ENCODE measurements around the gene MBD1.

The MBD1 gene

DNA sequence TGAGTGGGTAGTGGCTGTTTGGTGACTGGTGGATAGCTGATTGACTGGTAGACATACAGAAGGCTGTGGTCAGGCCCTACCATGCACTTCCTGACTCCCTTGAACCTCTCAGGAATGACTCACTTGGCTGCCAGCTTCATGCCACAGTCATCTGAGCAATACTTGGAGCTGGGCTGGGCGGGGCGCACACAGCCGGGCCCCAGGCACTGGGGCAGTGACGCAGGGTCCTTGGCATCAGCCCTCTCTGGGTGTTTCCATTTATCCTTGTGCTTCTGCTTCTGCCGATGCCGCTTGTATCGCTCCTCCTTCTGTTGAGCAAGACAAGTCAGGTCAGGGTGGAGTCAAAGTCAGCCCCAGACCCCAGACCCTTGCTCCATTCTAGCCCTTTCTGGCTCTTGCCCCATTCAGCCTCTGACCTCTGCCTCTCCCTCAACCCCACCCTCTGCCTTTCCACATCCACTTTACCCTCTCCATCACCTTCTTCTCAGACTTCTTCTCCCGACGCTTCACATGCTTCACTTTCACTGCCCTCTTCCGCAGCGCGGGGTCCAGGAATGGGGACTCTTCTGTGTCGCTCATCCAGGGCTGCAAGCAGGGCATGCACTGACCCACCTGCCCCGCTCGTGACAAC, 3.0 kb upstream of the MBD1 start:
- no peaks in the 10 kb centered on the region for H3K9me3 Mint-ChIP-seq

DNA sequence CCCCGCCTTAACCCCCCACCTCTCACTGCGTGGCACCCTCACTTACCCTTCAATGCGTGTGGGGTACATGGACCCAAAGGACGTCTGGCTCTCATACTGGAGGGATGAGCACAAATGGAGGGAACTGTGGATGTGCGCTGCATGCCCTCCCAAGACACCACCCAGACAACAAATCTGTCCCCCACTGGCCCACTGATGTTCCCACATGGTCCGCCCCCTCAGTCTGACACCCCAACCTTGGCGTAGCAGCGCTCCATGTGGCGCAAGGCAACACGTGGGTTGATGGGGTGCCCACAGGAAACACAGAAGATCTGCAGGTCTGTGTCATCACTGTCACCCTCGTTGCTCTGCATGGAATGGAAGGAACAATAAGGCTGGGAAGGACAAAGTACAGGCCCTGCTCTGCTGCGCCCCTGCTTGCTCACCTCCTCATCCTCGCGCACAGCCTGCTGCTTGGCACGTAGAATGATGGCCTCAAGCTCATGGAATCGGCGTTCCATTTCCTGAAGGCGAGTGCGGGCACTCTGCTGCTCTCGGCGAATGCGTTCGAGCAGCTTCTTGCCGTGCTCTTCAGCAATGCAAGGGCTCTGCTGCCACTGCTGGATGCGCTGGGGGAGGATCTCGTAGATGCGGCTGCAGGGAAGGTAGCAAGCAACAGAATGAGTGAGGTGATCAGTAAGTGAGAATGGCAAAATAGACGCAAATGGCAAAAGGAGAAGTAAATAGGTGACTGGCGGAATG, 2.3 kb upstream of the MBD1 start:
- H3K27ac Mint-ChIP-seq, result no peak overlapping the region

More for the DNA sequence above, 3.0 kb upstream of the MBD1 start:
- no peak for ATAC-seq
- Mint-ChIP-seq H3K4me3 (no peak overlapping the region), H3K4me1 (peaks cover 85% of the 10 kb centered on the region), H3K36me3 (peaks cover 83% of the 10 kb centered on the region), H3K27ac (no peak overlapping the region)
- peak in 1 of 2 donors; percentile 50 for DNase-seq (ENCODE audit: low spot score in 2 of 2)

DNA sequence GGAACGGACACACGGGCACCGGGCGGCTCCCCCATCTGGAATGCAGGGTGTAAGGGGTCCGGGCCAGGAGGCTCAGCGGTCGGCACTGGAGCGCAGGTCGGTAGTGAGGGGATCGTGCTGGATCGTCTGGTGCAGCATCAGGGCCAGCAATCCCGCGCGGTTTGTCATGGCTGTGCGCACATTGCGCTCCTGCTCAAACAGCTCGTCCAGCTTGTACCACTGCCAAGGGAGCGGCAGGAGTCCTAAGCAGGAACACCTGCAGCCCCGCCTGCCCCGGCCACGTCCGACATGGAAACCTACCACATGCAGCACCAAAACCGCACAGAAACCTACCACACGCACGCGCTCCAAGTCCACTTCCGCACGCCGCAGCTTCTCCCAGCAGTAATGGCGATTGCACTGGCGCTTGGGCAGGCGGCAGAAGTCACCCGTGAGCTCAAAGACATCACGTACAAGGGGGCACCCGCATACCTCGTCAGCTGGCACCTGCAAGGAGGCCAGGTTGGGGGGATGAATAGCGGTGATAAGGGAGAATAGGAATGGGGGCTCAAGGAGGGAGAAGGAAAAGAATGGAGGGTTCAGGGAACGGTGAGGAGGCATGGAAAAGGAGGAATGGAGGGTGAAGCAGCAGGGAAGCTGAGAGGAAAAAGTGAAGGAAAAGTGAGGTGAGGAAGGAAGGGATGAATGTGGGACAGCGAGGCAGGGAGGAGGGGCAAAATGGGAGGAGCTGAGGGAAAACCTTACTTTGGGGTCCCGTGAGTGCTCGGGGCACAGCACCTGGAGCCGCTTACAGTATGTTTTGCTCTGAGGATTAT, 1.4 kb upstream of the MBD1 start:
- no peaks in the 10 kb centered on the region for H3K9me3 Mint-ChIP-seq
- DNase-seq (ENCODE audit: low spot score in 2 of 2) (peak in 1 of 2 donors; percentile 54), ATAC-seq (no peak)
- peak overlapping the region; percentile 97 for H3K4me3 Mint-ChIP-seq
- H3K36me3 Mint-ChIP-seq, result peaks cover 98% of the 10 kb centered on the region
- H3K27ac Mint-ChIP-seq, result peak overlapping the region; percentile 56
- peaks cover 88% of the 10 kb centered on the region for H3K4me1 Mint-ChIP-seq

More for the DNA sequence above, 2.3 kb upstream of the MBD1 start:
- DNase-seq (ENCODE audit: low spot score in 2 of 2) (peak in 1 of 2 donors; percentile 57), ATAC-seq (no peak)
- Mint-ChIP-seq H3K9me3 (no peaks in the 10 kb centered on the region), H3K4me1 (peaks cover 88% of the 10 kb centered on the region), H3K4me3 (peak overlapping the region; percentile 97), H3K36me3 (peaks cover 90% of the 10 kb centered on the region)

DNA sequence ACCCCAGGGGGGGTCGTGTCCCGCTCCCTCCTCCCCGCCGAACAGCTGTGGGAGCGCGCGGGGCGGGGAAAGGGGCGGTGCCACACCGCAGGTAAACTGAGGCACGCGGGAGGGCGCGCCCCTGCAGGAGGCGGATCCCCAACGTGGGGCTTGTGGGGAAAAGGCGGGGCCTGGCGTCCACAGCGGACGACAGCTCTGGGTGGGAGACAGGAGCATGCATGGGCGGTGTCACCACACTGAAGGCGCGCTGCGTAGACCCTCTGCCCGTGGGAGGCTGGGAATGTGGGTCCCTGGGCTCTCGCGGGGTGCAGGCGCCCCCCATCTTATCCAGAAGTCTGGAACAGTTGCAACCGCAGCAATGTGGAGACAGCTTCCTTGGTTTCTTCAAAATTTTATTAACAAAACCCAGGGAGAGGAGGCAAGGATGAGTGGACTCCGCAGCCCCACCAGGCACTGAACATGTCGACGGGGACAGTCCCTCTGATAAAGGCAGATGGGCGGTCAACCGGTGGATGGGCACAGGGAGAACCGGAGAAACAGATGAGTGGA, 723 bp upstream of the MBD1 start:
- peaks cover 98% of the 10 kb centered on the region for H3K36me3 Mint-ChIP-seq
- peak overlapping the region; percentile 97 for H3K4me3 Mint-ChIP-seq
- ATAC-seq (no peak), DNase-seq (ENCODE audit: low spot score in 2 of 2) (peak in 1 of 2 donors; percentile 52)
- H3K27ac Mint-ChIP-seq, result peak overlapping the region; percentile 99
- H3K4me1 Mint-ChIP-seq, result peaks cover 81% of the 10 kb centered on the region
- H3K9me3 Mint-ChIP-seq, result no peaks in the 10 kb centered on the region

DNA sequence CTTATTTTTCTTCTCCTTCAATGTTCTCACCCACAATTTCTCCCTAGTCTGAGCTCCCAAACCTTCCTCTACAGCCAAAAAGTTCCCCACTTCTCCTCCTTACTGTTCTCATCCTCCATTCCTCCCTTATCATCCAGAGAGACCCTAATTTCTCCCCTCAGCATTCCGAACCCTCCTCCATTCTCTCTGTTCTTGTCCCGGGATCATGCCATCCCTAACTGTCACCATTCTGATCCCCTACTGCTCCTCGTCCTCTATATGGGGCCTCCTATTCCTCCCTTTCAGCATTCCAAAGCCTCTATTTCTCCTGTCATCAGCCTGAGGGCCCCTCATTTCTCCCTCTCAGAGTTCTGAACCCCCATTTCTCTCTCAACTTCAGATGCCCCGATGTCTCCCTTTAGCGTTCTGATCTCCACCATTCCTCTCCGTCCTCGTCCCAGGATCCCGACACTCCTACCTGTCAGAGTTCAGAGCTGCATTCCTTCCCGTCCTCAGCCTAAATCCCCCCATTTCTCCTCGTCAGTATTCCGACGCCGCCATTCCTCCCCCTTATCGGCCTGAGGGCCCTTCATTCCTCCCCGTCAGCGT, 522 bp downstream of the MBD1 start:
- peak overlapping the region; percentile 97 for H3K4me3 Mint-ChIP-seq

DNA sequence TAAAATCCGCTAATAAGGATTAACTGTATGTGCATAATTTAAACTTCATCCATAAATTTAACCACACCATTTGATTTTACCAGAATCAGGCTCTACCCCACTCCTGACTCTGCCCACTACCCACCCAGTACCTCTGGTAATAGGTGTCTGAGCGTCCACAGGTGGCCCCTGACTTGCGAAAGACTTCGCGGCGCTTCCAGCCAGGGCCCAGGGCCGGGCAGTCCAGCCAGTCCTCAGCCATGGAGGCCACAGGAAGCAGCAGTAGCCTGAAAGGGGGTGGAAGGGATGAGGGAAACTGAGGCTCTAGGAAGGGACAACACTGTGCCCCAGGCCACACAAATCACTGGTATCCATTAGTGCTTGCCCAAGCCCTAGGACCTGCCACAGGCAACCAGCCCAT, 1.6 kb downstream of the MBD1 start:
- no peak for ATAC-seq

More for the DNA sequence above, 522 bp downstream of the MBD1 start:
- no peak for ATAC-seq
- Mint-ChIP-seq H3K9me3 (no peaks in the 10 kb centered on the region), H3K4me1 (peaks cover 77% of the 10 kb centered on the region), H3K36me3 (peaks cover 98% of the 10 kb centered on the region), H3K27ac (peak overlapping the region; percentile 99)
- no peak for DNase-seq (ENCODE audit: low spot score in 2 of 2)

DNA sequence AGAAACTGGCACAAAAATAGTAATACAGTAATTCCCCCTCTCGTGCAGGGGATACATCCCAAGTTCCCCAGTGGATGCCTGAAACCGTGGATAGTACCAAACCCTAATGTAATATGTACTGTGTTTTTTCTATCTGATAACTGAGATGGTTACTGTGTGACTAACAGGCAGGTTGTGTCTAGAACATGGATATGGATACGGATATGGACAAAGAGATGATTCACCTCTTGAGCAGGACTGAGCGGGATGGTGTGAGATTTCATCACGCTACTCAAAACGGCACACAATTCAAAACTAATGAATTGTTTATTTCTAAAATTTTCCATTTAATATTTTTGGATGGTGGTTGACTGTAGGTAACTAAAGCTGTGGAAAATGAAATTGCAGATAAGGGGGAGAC, 3.4 kb downstream of the MBD1 start:
- no peak for ATAC-seq
- no peak overlapping the region for H3K27ac Mint-ChIP-seq
- peaks cover 100% of the 10 kb centered on the region for H3K36me3 Mint-ChIP-seq
- H3K4me1 Mint-ChIP-seq, result peaks cover 59% of the 10 kb centered on the region
- H3K9me3 Mint-ChIP-seq, result no peaks in the 10 kb centered on the region
- DNase-seq (ENCODE audit: low spot score in 2 of 2), result no peak
- H3K4me3 Mint-ChIP-seq, result no peak overlapping the region

More for the DNA sequence above, 1.6 kb downstream of the MBD1 start:
- peak overlapping the region; percentile 97 for H3K4me3 Mint-ChIP-seq
- H3K36me3 Mint-ChIP-seq, result peaks cover 100% of the 10 kb centered on the region
- H3K4me1 Mint-ChIP-seq, result peaks cover 77% of the 10 kb centered on the region
- H3K9me3 Mint-ChIP-seq, result no peaks in the 10 kb centered on the region
- H3K27ac Mint-ChIP-seq, result peak overlapping the region; percentile 99
- DNase-seq (ENCODE audit: low spot score in 2 of 2), result no peak

DNA sequence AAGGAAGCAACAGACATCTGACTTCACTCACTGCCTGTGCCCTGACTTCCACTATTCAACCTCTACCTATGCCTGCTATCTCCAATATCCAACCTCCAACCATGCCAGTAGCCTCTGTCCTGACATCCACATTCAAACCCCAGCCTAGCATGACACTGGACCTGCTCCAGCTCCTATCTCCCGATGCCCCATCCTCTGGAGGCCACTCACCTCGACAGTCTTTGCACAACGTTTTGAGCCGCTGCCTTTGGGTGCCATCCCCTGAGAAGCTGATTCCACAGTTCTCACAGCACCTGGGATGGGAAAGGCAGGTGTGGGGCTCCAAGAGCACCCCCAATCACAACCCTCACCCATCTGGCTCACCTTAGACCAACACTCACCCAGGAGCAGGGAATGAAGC, 4.9 kb downstream of the MBD1 start:
- Mint-ChIP-seq H3K4me3 (no peak overlapping the region), H3K27ac (no peak overlapping the region), H3K4me1 (peaks cover 44% of the 10 kb centered on the region), H3K36me3 (peaks cover 98% of the 10 kb centered on the region), H3K9me3 (no peaks in the 10 kb centered on the region)
- DNase-seq (ENCODE audit: low spot score in 2 of 2), result no peak
- no peak for ATAC-seq

DNA sequence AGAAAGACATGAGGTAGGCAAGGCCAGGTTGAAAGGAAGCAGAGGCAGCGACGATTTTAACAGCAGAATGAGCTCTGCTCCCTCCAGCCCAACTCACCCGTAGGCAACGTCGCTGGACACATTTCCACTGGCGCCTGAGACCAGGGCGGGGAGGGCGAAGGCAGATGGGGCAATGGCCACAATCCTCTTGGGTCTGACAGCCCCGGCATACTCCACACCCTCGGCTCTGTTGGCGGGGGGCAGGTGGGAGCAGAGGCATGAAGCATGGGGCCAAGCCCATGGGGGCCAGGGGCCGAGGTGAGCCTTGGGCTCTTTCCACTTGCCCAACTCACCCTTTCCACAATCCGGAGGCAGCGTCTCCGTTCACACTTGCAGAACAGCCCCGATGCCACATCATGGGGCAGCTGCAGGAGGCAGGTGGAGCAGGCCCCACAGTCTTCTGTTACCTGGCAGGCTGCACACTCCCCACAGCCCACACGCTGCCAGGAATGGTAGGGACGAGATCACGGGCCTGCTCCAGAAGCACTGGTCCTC, 5.8 kb downstream of the MBD1 start:
- DNase-seq (ENCODE audit: low spot score in 2 of 2) (no peak), ATAC-seq (no peak)
- H3K36me3 Mint-ChIP-seq, result peaks cover 95% of the 10 kb centered on the region
- no peaks in the 10 kb centered on the region for H3K9me3 Mint-ChIP-seq
- H3K4me3 Mint-ChIP-seq, result no peak overlapping the region
- H3K4me1 Mint-ChIP-seq, result peaks cover 35% of the 10 kb centered on the region
- no peak overlapping the region for H3K27ac Mint-ChIP-seq

DNA sequence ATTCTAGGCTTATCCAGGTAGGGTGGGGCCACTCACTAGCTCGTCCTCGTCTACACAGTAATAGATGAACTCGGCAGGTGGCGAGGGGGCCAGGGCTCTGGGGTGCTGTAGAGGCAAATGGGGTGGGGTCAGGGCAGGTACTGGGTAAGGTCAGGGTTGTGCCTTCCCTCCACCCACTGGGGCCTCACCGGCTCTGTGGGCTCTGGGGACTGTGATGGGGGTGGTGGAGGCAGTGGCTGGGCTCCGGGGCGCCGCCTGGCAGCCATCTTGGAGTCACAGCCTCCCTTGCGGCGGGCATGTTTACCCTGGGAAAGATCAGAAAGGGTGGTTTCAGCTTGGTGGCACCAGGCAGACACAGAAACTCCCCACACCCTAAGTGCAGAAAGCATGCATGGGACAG, 6.4 kb downstream of the MBD1 start:
- no peak for ATAC-seq
- Mint-ChIP-seq H3K27ac (no peak overlapping the region), H3K9me3 (no peaks in the 10 kb centered on the region), H3K4me3 (no peak overlapping the region), H3K36me3 (peaks cover 93% of the 10 kb centered on the region), H3K4me1 (peaks cover 29% of the 10 kb centered on the region)
- DNase-seq (ENCODE audit: low spot score in 2 of 2), result no peak

DNA sequence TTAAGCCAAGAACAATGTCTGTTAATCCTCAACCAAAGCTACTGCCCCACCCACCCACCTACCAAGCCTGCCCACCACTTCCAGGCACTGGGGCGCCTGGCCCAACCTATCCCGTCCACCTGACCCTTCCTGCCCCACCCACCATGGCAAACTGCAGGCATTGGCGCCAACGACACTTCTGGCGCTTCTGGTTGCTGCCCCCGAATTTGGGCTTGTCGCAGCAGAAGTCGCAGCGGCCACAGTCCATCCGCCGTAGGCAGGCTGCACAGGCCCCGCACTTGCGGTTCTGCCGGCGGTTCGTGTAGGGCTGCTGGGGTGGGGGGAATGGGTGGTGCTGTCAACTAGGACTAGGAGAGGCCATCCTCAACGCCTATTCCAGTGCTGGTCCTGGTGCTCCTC, 7.3 kb downstream of the MBD1 start:
- Mint-ChIP-seq H3K27ac (no peak overlapping the region), H3K4me3 (no peak overlapping the region), H3K4me1 (peaks cover 21% of the 10 kb centered on the region), H3K36me3 (peaks cover 93% of the 10 kb centered on the region), H3K9me3 (no peaks in the 10 kb centered on the region)
- no peak for ATAC-seq
- no peak for DNase-seq (ENCODE audit: low spot score in 2 of 2)

DNA sequence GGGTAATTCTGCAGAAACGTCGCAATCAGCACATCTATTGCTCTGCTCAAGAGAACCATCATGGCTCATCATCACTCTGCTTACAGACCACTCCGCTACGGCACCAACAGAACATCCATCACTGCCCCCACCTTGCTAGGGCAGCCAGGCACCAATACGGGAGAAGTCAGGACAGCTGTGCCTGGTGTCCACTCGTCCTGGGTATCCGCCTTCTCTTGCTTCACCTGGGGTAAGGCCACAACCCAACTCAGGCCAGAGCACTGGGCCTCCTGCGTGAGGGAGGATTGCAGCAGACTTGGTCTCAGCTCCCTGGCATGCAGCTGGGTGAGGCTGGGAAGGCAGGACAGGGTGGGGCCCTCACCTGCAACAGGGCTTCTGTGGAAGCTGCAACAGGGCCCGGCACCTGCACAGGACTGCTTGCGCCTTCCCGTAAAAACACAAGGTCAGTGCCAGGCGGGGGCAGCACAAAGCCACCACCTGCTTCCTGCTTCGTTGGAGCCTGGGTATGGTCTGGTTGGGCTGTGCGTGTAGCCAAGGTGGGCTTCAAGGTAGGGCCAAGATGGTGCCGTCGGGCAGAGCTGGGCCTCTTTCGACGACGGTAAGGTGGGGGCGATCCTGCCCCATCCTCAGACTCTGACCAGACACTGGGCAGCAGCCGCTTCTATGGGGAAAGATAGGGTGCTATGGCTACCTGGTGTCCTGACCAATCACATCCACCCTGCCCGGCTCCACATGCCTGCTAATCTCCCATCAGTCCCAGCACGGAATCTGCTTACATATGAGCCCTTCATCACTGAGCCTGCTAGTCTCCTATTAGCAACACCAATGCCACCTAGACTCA, 7.9 kb downstream of the MBD1 start:
- DNase-seq (ENCODE audit: low spot score in 2 of 2), result no peak
- no peak for ATAC-seq
- Mint-ChIP-seq H3K9me3 (no peaks in the 10 kb centered on the region), H3K36me3 (peaks cover 92% of the 10 kb centered on the region), H3K27ac (peak overlapping the region; percentile 12), H3K4me1 (peaks cover 17% of the 10 kb centered on the region), H3K4me3 (no peak overlapping the region)

DNA sequence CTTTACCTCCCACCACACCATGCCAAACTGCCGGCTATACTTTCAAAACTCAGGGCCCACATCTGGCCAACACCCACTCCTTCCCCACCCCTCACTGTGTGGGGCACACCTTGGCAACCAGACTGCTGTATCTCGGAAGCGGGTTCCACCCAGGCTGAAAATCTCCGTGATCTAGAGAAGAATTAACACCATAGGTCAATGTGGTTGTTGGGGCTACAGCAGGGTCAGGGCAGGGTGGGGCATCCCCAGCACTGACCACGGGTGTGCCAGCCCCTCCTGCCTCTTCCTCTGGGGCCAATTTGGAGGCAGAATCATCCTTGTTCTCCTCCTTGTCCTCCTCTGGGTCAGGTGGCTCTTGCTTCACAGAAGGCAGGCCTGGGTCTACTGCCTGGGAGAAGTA, 8.8 kb downstream of the MBD1 start:
- Mint-ChIP-seq H3K9me3 (no peaks in the 10 kb centered on the region), H3K4me1 (peaks cover 18% of the 10 kb centered on the region), H3K36me3 (peaks cover 83% of the 10 kb centered on the region), H3K27ac (peak overlapping the region; percentile 12), H3K4me3 (no peak overlapping the region)
- ATAC-seq, result no peak
- DNase-seq (ENCODE audit: low spot score in 2 of 2), result no peak
